ENCODE results near the gene DCC.

- no peak for TF ChIP-seq ZNF384 (IDR thresholded peaks at IDR 0.05)
- TF ChIP-seq FOXK2 (IDR thresholded peaks at IDR 0.05), result no peak
- TF ChIP-seq ARNT (IDR thresholded peaks at IDR 0.05), result no peak
- TF ChIP-seq TARDBP (IDR thresholded peaks at IDR 0.05), result no peak
- TF ChIP-seq ELF4 (IDR thresholded peaks at IDR 0.05), result no peak
- no peak for TF ChIP-seq FOXM1 (IDR thresholded peaks at IDR 0.05; ENCODE audit: borderline replicate concordance)
- TF ChIP-seq BHLHE40 (IDR thresholded peaks at IDR 0.05; ENCODE audit: borderline replicate concordance), result no peak
- no peak for TF ChIP-seq PKNOX1 (IDR thresholded peaks at IDR 0.05)
- no peak for TF ChIP-seq L3MBTL2 (conservative IDR thresholded peaks at IDR 0.05)
Observed at GRCh38 chr18:53135654-53136053, 795.7 kb downstream of the DCC start.

All from HEK293T (cell line).